ENCODE results near the gene CALN1.
"Not testable (repeated sequence)": the region's sequence is repeated elsewhere in the genome, so short reads cannot be mapped to it uniquely, and the experiment has no call there.

The CALN1 gene

GRCh38 chr7:72408966-72409637, 3.0 kb downstream of the CALN1 start:
- peak in 1 of 14 donors; percentile 94 for DNase-seq

- no peak for DNase-seq
Measured at GRCh38 chr7:72406820-72407403, 5.2 kb downstream of the CALN1 start.

- DNase-seq = peak in 1 of 14 donors; percentile 86
Measured at GRCh38 chr7:72405871-72406270, 6.3 kb downstream of the CALN1 start.

GRCh38 chr7:72405418-72405817, 6.7 kb downstream of the CALN1 start:
- DNase-seq = no peak

GRCh38 chr7:72404743-72405142, 7.4 kb downstream of the CALN1 start:
- no peak for DNase-seq

- no peak for DNase-seq
Measured at GRCh38 chr7:72403458-72404076, 8.6 kb downstream of the CALN1 start.

GRCh38 chr7:72394016-72394415, 18.1 kb downstream of the CALN1 start:
- no peak for DNase-seq

GRCh38 chr7:72391821-72392377, 20.2 kb downstream of the CALN1 start:
- peak in 3 of 14 donors; percentile 15 to 98 (median 33) for DNase-seq

- no peak for DNase-seq
Measured at GRCh38 chr7:72386118-72386517, 26.0 kb downstream of the CALN1 start.

- DNase-seq = no peak
Measured at GRCh38 chr7:72362246-72362645, 49.9 kb downstream of the CALN1 start.

GRCh38 chr7:72345208-72345727, 66.9 kb downstream of the CALN1 start:
- no peak for DNase-seq

- no peak for DNase-seq
Measured at GRCh38 chr7:72343991-72344390, 68.1 kb downstream of the CALN1 start.

- not testable (repeated sequence) for DNase-seq
Measured at GRCh38 chr7:72343354-72343753, 68.8 kb downstream of the CALN1 start.

GRCh38 chr7:72337390-72338167, 74.6 kb downstream of the CALN1 start:
- DNase-seq = peak in 1 of 14 donors; percentile 59

- peak in 4 of 14 donors; percentile 18 to 63 (median 52) for DNase-seq
Measured at GRCh38 chr7:72336632-72337389, 75.3 kb downstream of the CALN1 start.

GRCh38 chr7:72336382-72336631, 75.8 kb downstream of the CALN1 start:
- DNase-seq = peak in 2 of 14 donors; percentile 5 to 40

- peak in 6 of 14 donors; percentile 15 to 65 (median 50) for DNase-seq
Measured at GRCh38 chr7:72335561-72336381, 76.4 kb downstream of the CALN1 start.

- DNase-seq = no peak
Measured at GRCh38 chr7:72334698-72335097, 77.4 kb downstream of the CALN1 start.

GRCh38 chr7:72334066-72334465, 78.1 kb downstream of the CALN1 start:
- no peak for DNase-seq

GRCh38 chr7:72326811-72327210, 85.3 kb downstream of the CALN1 start:
- DNase-seq = no peak

GRCh38 chr7:72326365-72326764, 85.8 kb downstream of the CALN1 start:
- no peak for DNase-seq
